ENCODE data around the gene GSS. TPM values are rescaled to one million over a fixed set of nuclear protein-coding genes. Genes with fewer than 3 reads are reported as not detected.

The GSS gene
- total RNA-seq, 2 donors from 2014 or later = 59.7 to 74.2 TPM

GRCh38 chr20:34996243-34997028, 40.8 kb upstream of the GSS start:
- ATAC-seq (peak in 1 of 2 donors; percentile 7), DNase-seq (ENCODE audit: low spot score in 2 of 2) (no peak)
- Mint-ChIP-seq H3K27ac (peak overlapping the region; percentile 30 to 86), H3K36me3 (peaks cover 0 to 6% of the 10 kb centered on the region in 2 donors), H3K9me3 (no peaks in the 10 kb centered on the region)

- Mint-ChIP-seq H3K36me3 (peaks cover 0 to 6% of the 10 kb centered on the region in 2 donors), H3K27ac (peak overlapping the region; percentile 30 to 86), H3K9me3 (no peaks in the 10 kb centered on the region)
- ATAC-seq (no peak), DNase-seq (ENCODE audit: low spot score in 2 of 2) (no peak)
Observed at GRCh38 chr20:34995696-34996095, 40.1 kb upstream of the GSS start.

- Mint-ChIP-seq H3K27ac (no peak overlapping the region), H3K9me3 (no peaks in the 10 kb centered on the region), H3K36me3 (peaks cover 0 to 6% of the 10 kb centered on the region in 2 donors)
- DNase-seq (ENCODE audit: low spot score in 2 of 2) = no peak
- no peak for ATAC-seq
Observed at GRCh38 chr20:34995192-34995591, 39.6 kb upstream of the GSS start.

- DNase-seq (ENCODE audit: low spot score in 2 of 2) = no peak
Observed at GRCh38 chr20:34994509-34995131, 39.0 kb upstream of the GSS start.

GRCh38 chr20:34993941-34994508, 38.4 kb upstream of the GSS start:
- no peaks in the 10 kb centered on the region for H3K9me3 Mint-ChIP-seq
- H3K27ac Mint-ChIP-seq = peak overlapping the region; percentile 36 to 38
- H3K36me3 Mint-ChIP-seq = peaks cover 0 to 6% of the 10 kb centered on the region in 2 donors
- no peak for ATAC-seq
- no peak for DNase-seq (ENCODE audit: low spot score in 2 of 2)

More at GRCh38 chr20:34994509-34995131, 39.0 kb upstream of the GSS start:
- Mint-ChIP-seq H3K9me3 (no peaks in the 10 kb centered on the region), H3K36me3 (peaks cover 0 to 6% of the 10 kb centered on the region in 2 donors), H3K27ac (peak overlapping the region in 1 of 2 donors; percentile 38)
- ATAC-seq = no peak

GRCh38 chr20:34992751-34993417, 37.3 kb upstream of the GSS start:
- Mint-ChIP-seq H3K9me3 (no peaks in the 10 kb centered on the region), H3K27ac (no peak overlapping the region), H3K36me3 (peaks cover 0 to 6% of the 10 kb centered on the region in 2 donors)
- DNase-seq (ENCODE audit: low spot score in 2 of 2) (no peak), ATAC-seq (no peak)

- no peaks in the 10 kb centered on the region for H3K9me3 Mint-ChIP-seq
Observed at GRCh38 chr20:34990661-34991214, 35.1 kb upstream of the GSS start.

GRCh38 chr20:34990231-34990630, 34.6 kb upstream of the GSS start:
- Mint-ChIP-seq H3K9me3 (no peaks in the 10 kb centered on the region), H3K27ac (peak overlapping the region in 1 of 2 donors; percentile 4), H3K36me3 (no peaks in the 10 kb centered on the region)
- ATAC-seq (no peak), DNase-seq (ENCODE audit: low spot score in 2 of 2) (no peak)

More at GRCh38 chr20:34990661-34991214, 35.1 kb upstream of the GSS start:
- Mint-ChIP-seq H3K27ac (peak overlapping the region; percentile 4 to 88), H3K36me3 (no peaks in the 10 kb centered on the region)
- ATAC-seq = no peak
- DNase-seq (ENCODE audit: low spot score in 2 of 2) = no peak

GRCh38 chr20:34989670-34990069, 34.1 kb upstream of the GSS start:
- no peak for DNase-seq (ENCODE audit: low spot score in 2 of 2)
- Mint-ChIP-seq H3K27ac (no peak overlapping the region), H3K9me3 (no peaks in the 10 kb centered on the region), H3K36me3 (no peaks in the 10 kb centered on the region)
- no peak for ATAC-seq

- ATAC-seq = no peak
- no peak for DNase-seq (ENCODE audit: low spot score in 2 of 2)
- H3K9me3 Mint-ChIP-seq = no peaks in the 10 kb centered on the region
- no peaks in the 10 kb centered on the region for H3K36me3 Mint-ChIP-seq
- H3K27ac Mint-ChIP-seq = no peak overlapping the region
Observed at GRCh38 chr20:34989118-34989517, 33.5 kb upstream of the GSS start.

GRCh38 chr20:34988191-34988540, 32.6 kb upstream of the GSS start:
- H3K36me3 Mint-ChIP-seq = no peaks in the 10 kb centered on the region
- DNase-seq (ENCODE audit: low spot score in 2 of 2) (no peak), ATAC-seq (no peak)

GRCh38 chr20:34987288-34988190, 31.9 kb upstream of the GSS start:
- no peaks in the 10 kb centered on the region for H3K36me3 Mint-ChIP-seq
- DNase-seq (ENCODE audit: low spot score in 2 of 2) (no peak), ATAC-seq (no peak)
- H3K9me3 Mint-ChIP-seq = no peaks in the 10 kb centered on the region
- H3K27ac Mint-ChIP-seq = no peak overlapping the region

More at GRCh38 chr20:34988191-34988540, 32.6 kb upstream of the GSS start:
- Mint-ChIP-seq H3K27ac (no peak overlapping the region), H3K9me3 (no peaks in the 10 kb centered on the region)

GRCh38 chr20:34986311-34987287, 31.0 kb upstream of the GSS start:
- no peaks in the 10 kb centered on the region for H3K36me3 Mint-ChIP-seq
- ATAC-seq (no peak), DNase-seq (ENCODE audit: low spot score in 2 of 2) (no peak)
- H3K9me3 Mint-ChIP-seq = no peaks in the 10 kb centered on the region
- H3K27ac Mint-ChIP-seq = no peak overlapping the region

GRCh38 chr20:34985461-34986310, 30.1 kb upstream of the GSS start:
- Mint-ChIP-seq H3K9me3 (no peaks in the 10 kb centered on the region), H3K36me3 (no peaks in the 10 kb centered on the region), H3K27ac (peak overlapping the region in 1 of 2 donors; percentile 16)
- no peak for DNase-seq (ENCODE audit: low spot score in 2 of 2)
- no peak for ATAC-seq

Measured in activated naive CD4-positive, alpha-beta T cell treated with anti-CD3 and anti-CD28 coated beads, Interleukin-2, amount 50 U/mL, for 72 hours (primary cell).